Stimulated activated CD4-positive, alpha-beta T cell treated with anti-CD3 and anti-CD28 coated beads, Interleukin-4, amount 100 ng/mL, for 1 hour (primary cell): ENCODE measurements around the gene EEA1.

Experiments used
- DNase-seq: peaks from one replicate; pipeline ENCODE4 v3.0.0-alpha.2; 2020

Gene EEA1

DNA sequence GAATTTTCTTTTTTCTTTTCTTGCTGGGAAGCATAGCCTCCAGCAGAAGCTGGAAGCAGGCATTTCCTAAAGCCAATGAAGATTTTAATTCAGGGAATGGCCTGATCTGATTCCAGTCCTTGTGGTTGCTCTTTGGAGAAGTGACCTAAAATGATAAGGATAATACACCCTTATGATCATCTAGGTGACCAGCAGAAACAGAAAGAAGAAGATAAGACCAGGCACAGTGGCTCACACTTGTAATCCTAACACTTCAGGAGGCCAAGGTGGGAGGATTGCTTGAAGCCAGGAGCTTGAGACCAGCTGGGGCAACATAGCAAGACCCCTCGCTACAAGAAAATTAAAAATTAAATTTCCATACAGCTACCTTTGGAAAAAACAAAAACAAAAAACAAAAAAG is 51.2 kb downstream of the EEA1 start:
- no peak for DNase-seq

DNA sequence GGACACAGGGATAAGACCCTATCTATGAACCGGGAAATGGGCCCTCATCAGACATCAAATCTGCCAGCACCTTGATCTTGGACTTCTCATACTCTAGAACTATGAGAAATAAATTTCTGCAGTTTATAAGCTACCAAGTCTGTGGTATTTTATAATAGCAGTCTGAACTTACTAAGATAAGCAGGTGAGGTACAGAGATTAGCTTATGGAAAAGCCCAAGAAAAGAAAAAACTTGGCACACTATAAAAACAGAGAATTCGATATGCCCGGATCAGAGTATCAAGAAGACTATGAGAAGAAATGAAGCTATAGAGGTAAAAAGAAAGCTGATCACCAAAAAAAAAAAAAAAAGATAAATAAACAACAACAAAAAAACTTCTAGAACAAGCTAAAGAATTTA is 52.6 kb downstream of the EEA1 start:
- no peak for DNase-seq

DNA sequence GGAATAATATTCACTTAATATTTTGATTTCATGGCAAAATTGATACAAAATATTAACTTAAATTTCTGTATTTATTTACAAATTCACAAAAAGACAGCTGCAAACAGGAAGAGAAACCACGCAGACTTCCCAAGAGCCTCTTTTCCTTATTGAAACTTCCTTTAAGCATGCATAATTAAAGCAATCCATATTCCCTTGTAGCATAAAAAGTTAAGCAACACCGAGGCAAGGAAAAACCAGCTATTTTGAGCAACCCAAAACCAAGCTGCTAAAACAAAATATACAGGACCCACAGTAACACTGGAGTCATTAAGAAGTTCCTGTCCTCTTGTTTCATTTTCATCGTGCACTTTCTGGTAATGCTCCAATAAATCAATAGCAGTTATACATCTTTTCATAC is 58.0 kb downstream of the EEA1 start:
- no peak for DNase-seq

DNA sequence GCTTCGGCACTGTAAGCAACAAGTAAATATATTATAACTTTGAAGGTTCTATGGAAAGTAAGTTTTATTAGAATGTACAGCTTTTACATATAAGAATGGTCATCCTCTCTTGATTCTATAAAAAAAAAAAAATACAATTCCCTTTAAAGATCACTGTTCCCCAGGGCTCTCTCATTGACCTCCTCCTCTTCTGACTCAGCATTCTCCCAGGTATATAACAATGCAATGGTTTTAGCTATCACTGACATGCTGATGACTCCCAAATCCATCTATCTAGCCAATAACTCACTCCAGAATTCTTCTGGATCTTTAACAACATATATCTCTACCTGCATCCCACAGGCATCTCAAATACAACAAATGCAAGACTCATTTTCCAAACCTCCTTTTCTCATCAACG is 62.7 kb downstream of the EEA1 start:
- DNase-seq: no peak

DNA sequence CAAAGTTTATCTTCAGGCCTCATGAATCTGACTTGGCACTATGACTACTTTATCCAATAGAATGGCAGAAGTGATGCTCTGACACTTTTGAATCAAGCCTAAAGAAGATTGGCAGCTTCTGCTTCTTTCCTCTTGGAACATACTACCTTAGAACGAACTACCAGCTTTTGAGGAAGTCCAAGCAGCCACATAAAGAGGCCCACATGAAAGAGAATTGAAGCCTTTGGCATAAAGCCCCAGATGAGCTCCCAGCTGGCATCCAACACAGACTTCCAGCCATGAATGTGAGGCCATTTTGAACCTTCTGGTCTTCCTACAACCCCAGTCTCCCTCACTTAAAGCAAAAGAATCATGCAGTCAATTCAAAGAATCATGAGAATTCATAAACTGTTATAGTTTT is 65.8 kb downstream of the EEA1 start:
- DNase-seq: no peak

DNA sequence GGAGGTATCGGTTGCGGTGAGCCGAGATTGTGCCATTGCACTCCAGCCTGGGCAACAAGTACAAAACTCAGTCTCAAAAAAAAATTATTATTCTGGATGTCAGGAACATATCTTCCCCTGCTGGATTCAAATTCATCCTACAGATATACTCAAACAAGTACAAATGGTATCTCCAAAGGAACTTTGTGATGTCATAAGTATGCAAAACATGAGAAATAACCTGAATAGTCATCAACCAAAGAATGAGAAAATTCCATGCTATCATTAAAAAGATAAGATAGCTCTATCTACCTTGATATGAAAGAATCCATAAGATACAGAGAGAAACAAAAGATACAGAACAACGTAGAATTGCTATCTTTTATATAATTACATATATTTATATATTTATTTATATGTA is 67.7 kb downstream of the EEA1 start:
- no peak for DNase-seq

DNA sequence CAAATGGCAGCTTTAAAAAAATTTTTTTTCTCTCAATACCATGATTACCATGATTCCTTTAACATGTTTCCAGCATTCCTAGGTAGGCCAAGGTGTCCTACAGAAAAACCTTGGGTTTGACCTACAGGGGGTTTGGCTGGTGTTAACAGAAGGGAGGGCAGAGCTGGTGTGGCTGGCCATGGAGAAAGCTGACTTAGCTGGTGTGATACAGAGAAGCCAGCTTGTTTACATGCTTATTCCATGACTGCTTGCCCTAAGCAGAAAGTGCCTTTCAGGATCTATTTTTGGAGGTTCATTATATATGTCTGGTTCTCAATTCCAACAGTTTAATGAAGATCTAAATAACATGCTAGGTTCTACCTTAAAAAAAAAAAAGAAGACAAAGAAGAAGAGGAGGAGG is 68.6 kb downstream of the EEA1 start:
- no peak for DNase-seq

DNA sequence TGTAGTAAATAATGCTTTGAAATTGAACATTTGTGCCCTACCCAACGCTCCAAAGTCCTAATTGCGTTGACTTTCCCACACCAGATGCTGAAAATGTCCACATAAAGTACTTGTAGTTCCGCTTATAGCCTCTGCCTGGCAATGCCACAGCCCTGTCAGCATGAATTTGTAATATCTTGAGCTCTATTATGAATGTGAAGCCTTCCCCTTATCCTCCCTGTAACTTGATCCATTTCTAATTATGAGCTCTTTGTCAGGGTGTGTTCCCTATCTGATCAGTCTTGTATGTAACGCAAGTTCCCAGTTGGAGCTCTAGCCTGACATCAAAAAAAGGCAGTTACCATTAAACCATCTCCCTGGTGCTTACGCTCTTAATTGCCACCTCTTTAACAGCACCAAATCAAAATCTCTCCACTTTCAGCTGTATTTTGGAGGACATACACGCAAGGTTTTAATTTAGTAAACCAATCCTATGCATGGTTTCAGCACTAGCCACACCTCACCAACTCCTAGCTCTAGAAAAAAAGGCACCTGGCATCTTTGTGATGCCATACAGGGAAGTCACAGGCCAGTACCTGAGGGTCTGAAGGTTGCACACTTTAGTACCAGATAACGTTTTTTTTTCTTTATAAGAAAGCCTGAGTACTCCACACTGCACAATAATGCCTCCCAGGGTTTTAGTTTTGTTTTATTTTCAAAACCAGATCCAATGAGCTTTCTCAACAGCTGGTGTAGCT is 69.3 kb downstream of the EEA1 start:
- DNase-seq: no peak

DNA sequence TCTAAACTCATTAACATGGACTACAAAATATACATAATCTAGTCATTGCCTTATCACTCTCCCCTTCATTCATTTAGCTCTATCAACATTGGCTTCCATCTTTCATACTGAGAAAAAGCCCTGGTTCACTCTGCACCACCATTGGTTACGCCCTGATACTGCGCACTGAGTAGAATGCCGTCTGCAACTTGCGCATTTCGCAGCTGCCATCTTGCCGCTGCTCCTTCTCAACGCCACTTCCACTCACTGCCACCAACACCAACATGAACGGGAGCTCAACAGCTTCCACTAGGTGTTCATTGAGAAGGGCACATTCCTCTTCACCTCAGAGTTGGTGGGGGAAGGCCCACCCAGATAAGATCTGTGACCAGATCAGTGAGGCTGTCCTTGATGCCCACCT is 71.3 kb downstream of the EEA1 start:
- no peak for DNase-seq

DNA sequence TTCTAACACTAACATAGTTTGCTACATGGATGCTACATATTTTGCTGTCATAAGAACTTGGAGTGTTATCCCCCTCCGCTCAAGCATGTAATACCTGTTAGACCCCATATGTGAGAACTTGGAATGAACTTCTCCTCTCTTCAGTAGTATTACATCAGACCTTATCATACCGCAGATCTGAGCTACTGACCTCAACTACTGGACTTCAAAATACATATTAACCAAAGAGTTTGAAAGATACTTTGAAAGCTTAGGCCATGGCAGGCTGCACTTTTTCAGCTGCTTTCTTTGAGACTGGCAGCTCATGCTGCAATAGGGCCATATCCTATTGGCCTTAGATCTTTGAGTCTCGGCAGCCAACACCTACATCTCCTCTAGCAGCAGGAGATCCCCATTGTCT is 74.8 kb downstream of the EEA1 start:
- no peak for DNase-seq

DNA sequence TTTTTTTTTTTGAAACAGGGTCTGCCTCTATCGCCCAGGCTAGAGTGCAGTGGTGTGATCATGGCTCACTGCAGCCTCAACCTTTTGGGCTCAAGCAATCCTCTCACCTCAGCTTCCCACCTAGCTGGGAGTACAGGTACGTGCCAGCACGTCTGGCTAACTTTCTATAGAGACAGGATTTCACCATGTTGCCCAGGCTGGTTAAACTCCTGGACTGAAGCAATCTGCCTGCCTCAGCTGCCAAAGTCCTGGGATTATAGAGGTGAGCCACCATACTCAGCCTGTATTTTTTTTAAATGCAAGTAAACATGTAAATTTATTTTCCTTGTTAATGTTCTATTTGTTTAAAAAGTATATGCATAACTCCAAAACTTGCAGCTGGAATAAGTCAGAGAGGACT is 80.4 kb downstream of the EEA1 start:
- DNase-seq: no peak

DNA sequence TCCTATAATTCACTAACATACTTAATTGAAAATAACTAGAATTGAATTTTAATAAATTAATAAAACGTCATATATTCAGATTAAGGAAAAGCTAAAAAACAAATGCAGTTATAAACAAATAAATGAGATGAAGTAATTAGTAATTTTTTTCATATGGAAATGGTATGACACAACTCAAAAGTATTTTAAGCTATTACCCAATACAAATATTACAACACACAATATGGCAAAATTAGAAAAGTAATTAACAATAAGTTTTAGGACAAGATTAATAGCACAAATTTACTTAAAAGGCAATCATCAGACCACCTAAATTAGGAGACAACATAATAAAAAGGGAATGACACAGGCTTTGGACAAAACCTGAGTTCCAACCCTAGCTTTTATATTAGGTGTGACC is 81.7 kb downstream of the EEA1 start:
- DNase-seq: no peak

DNA sequence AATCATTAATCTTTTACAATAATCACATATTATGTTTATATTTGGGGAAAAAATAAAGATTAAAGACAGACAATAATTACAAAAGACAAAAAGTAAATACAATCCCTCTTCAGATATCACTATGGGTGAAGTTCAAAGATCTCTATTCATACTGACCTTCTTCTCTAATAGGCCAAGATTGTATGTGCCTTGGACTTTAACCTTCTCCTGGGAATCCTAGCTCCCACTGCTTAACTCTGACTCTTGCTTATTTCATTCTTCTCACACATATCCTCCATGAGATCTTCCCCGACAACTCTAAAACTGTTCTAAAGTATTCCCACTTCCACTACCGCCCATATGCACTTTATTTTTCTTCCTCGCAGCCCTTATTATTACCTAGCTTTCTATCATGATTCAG is 83.8 kb downstream of the EEA1 start:
- no peak for DNase-seq

DNA sequence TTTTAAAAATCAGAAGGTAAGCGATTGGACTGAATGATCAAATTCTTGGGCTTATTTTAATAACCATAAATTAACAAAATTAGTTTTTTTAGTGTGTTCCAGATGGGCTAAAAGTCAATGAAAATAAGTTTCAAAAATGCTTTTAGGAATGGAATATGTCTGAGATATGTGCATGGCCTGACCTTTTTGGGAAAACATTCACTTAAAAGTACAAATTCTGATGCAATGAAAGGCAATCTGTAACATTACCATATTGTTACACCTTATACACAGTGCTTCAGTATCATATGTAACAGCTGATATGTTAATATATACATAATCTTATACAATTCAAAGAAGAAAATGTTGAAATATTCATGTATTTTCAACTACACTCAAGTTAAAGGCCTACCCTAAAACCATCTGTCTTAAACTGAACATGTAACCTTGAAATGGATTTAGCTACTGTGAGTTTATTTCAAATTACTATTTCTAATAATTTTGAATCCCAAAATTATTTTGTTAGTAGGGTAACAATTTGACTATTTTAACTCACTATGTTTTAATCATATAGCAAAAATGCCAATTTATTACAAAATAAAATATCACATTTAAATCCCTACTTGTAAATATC is 84.8 kb downstream of the EEA1 start:
- DNase-seq: no peak

DNA sequence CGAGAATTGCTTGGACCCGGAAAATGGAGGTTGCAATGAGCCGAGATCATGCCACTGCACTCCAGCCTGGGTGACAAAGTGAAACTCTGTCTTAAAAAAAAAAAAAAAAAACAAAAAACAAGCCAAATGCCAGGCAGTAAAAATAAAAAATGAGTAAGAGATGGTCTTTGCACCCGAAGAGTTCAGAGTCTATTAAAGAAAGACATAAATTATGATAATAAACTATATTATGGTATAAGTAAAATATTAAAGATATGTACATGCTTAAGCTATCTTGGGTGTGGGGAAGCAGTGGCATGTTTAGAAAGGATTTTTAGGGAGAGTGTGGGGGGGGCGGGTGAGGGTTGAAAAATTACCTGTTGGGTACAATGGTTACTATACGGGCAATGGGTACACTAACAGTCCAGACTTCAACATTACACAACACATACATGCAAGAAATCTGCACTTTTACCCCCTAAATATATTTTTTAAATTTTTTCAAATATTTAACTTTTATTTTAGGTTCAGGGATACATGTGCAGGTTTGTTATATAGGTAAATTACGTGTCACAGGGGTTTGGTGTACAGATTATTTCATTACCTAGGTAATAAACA is 99.3 kb downstream of the EEA1 start:
- DNase-seq: no peak

DNA sequence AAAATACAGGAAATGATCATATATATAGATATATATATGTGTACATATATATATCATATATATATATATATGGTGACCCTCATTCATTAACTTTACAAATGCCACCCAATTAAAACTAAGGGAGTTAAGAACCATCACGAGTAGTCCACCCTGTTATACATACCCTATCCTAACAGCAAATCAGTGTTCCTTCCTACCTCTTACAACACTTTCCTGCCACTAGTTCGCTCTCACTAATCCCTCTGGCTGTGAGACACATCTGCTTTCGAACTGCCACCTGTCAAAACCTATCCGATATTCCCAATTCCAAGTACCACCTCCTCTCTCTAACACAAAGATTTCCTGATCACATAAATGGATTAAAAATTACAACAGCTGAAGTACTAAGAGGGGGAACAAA is 100.5 kb downstream of the EEA1 start:
- DNase-seq: no peak

DNA sequence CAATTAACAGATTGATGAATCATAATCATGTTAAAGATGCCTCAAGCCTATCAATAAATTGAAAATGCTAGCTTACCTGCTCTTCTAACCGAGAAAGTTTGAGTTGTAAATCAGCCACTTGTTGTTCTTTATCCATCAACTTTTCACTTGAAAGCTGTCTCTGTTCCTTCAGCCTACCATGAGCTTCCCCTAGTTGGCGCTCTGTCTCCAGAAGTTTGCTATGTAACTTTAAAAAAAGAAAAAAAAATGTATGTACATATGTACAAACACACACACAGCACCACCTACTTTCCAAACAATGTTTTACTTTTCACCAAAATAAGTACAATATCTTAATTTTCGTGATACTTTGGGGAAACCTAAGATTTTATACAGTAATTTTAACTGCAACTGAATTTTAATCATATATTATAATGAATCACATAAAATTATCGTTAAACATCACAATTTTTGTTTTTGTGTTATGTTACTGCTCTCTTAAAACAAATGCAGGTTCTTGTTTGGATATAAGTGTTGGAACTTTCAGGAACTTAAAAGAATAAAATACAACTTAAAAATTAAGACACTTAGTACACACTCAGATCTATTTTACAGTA is 101.2 kb downstream of the EEA1 start:
- peak; percentile 30 for DNase-seq

DNA sequence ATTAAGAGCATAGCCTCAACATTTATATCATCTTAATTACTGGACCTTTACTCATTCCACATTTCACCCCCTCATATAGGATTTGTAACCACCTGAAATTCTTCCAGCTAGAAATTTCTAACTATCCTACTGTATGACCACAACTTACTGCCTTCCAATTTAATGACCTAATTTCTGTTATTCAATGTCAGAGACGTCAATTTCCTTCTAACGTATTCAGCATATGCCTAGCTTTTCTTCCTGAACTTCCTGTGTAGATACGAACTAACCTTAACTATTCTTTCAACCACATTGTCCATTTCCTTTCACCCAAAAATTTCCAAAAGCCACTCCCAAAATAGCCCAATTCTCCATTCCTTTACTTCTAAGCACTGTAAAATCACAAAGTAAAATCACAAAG is 108.0 kb downstream of the EEA1 start:
- no peak for DNase-seq

DNA sequence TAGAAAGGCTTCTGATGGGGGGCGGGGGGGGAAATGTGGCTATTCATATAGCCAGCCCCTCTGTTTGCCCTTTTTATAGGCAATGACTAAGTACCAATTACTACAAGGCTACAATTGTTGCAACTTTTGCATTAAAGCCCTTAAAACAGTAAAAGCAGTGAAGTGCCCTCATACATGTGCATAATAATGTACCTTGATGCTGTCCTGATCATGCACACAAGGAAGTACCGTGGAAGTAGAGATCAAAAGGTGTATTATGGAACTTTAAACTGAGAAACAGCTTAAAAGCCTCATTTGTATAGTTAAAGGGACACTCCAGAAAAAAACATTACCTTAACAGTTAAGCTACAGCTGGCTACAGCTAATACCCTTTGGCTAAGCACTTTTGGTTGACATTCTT is 114.5 kb downstream of the EEA1 start:
- no peak for DNase-seq

DNA sequence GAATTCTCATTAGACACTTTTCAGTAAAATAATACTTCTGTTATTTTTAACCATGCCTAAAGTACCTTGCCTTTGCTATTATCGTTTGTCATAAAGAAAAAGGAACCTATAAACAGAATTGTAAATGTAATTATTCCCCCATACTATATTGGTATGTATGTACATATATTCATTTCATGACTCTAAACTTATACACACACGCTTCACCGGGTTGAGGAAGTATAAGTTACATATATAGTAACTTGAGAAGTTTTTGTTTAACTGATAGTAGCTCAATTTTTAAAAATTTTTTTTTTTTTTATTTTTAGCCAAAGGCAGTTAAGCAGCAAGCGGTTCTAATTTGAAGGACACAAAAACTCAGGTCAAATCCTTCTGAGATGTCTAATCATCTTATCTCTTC is 118.7 kb downstream of the EEA1 start:
- DNase-seq: no peak

DNA sequence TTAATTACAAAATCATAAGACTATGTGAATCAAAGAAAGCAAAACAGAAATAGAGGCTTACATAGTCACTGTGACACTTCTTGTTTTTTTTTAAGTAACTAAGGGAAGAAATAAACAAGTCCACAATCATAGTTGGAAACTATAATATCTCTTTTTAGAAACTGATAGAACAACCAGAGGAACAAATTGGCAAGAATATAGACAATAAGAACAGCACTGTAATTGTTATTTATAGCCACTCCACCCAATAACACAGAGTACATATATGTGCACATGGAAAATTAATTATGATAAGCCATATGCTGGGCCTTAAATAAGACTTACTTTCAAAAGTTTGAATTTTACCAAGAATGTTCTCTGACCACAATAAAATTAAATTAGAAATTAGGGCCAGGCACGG is 125.2 kb downstream of the EEA1 start:
- DNase-seq: no peak

DNA sequence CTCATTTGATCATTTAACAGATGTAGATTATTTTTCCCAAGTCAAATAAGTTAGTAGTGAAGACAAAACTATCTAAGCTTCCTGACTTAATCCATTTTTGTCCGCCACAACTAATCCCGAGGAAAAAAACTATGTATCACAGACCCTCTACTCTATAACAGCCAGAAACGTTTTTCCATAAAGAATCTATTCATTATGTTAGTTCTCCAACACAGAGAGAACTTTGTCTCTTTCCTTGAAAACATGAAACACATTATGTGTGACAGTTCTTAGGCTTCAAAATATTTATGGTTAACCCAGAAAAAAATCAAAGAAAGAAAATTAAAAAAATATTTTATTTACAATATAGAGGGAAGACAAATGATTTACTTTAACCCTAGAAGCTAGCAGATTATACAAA is 126.2 kb downstream of the EEA1 start:
- no peak for DNase-seq

DNA sequence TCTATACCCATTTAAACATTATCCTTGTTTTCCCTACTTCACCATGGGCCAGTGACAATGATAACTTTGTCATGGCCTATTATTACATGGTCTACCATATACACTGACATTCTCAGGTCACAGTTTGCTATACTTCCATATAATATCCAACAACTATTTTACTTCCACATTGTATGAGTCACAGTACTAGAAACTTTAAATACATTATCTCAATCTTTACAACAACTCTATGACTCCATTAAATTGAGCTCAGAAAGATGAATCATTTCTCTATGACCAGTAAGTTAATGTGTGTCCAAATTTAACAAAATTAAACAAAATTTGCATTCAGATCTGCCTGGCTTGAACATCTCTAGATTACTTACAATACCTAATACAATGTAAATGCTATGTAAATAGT is 132.4 kb downstream of the EEA1 start:
- DNase-seq: no peak

DNA sequence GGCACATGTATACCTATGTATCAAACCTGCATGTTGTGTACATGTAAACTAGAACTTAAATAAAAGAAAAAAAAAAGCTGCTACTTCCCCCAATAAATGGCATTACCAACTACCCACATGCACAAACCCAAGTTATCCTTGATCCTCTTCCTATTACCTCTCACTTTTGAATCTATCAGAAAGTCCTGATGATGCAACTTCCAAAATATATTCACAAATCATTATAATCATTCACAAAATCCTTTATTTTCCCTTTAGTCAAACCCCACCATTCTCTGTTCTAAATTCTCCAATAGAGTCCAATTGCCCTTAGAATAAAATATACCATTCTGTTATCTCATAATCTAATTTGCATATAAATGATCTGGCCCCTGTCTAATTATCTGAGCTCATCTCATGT is 134.3 kb downstream of the EEA1 start:
- DNase-seq: no peak
